Fibroblast of lung (primary cell): ENCODE measurements around the gene DPYD. TPM values are rescaled to one million over a fixed set of nuclear protein-coding genes. Genes with fewer than 3 reads are reported as not detected.
A peak's percentile ranks its signal among the peaks of the same experiment; 100 is the strongest.

Source experiments
- DNase-seq, 2 donors: peaks; one replicate each; pipeline versions ENCODE4 v3.0.0 to v3.0.0-alpha.2; 2010; ENCODE audit warnings: low read depth in 2 of 2
- H2AFZ ChIP-seq: 2 replicates; pipeline ENCODE4 v1.5.1; 2012; ENCODE audit warnings: low read length, control low read depth, inconsistent platforms
- H3K27ac ChIP-seq: 2 replicates; pipeline ENCODE4 v1.5.1; 2011; ENCODE audit warnings: low read length, control low read depth; ENCODE audit not compliant: insufficient read depth
- H3K27me3 ChIP-seq: 2 replicates; pipeline ENCODE4 v1.5.1; 2011; ENCODE audit warnings: mild to moderate bottlenecking, low read length; ENCODE audit not compliant: control insufficient read depth, insufficient read depth
- H3K36me3 ChIP-seq: 2 replicates; pipeline ENCODE4 v1.5.1; 2011; ENCODE audit warnings: low read length; ENCODE audit not compliant: control insufficient read depth, insufficient read depth
- H3K4me1 ChIP-seq: 2 replicates; pipeline ENCODE4 v1.5.1; 2011; ENCODE audit warnings: low read length; ENCODE audit not compliant: control insufficient read depth, insufficient read depth; ENCODE audit errors: extremely low read depth
- H3K4me2 ChIP-seq: 2 replicates; pipeline ENCODE4 v1.5.1; 2011; ENCODE audit warnings: low read length, control low read depth; ENCODE audit not compliant: insufficient read depth; ENCODE audit errors: extremely low read depth
- H3K4me3 ChIP-seq, 4 experiments: fragments of 200-600 bp in 1 of 4; sonication (generic) in 1 of 4; replicated peaks in 1 of 4; 2 replicates each; pipeline ENCODE4 v1.5.1; 2011 to 2016; ENCODE audit warnings: low read length in 4 of 4, low read depth in 3 of 4, mild to moderate bottlenecking in 3 of 4, control low read depth in 2 of 4, inconsistent platforms in 1 of 4, mixed read lengths in 1 of 4; ENCODE audit not compliant: insufficient read depth in 1 of 4; ENCODE audit errors: control extremely low read depth in 1 of 4
- H3K79me2 ChIP-seq: 2 replicates; pipeline ENCODE4 v1.5.1; 2012; ENCODE audit warnings: mild to moderate bottlenecking, low read length, inconsistent platforms; ENCODE audit not compliant: control insufficient read depth, insufficient read depth
- H3K9ac ChIP-seq: 2 replicates; pipeline ENCODE4 v1.5.1; 2011; ENCODE audit warnings: mild to moderate bottlenecking, low read length, control low read depth; ENCODE audit not compliant: insufficient read depth
- H3K9me3 ChIP-seq: 2 replicates; pipeline ENCODE4 v1.5.1; 2012; ENCODE audit warnings: low read depth, low read length; ENCODE audit not compliant: control insufficient read depth, insufficient read depth
- H4K20me1 ChIP-seq: 2 replicates; pipeline ENCODE4 v1.5.1; 2011; ENCODE audit warnings: low read length; ENCODE audit not compliant: control insufficient read depth, insufficient read depth; ENCODE audit errors: extremely low read depth
- CTCF ChIP-seq, 2 donors: IDR thresholded peaks in 1 of 2; conservative IDR thresholded peaks in 1 of 2; 1 replicate in 1 of 2; 2 replicates in 1 of 2; pipeline ENCODE4 v1.5.1; 2011 to 2012; ENCODE audit warnings: low read length in 2 of 2, control low read depth in 1 of 2, inconsistent platforms in 1 of 2, low read depth in 1 of 2, mild to moderate bottlenecking in 1 of 2
- EZH2 ChIP-seq: IDR thresholded peaks from 2 replicates; pipeline ENCODE4 v1.5.1; 2012; ENCODE audit warnings: low read length, control low read depth, mild to moderate bottlenecking; ENCODE audit errors: missing control alignments
- polyA plus RNA-seq, 2 donors: library from polyadenylated mRNA; depleted of rRNA in 1 of 2; stranded (reverse) in 1 of 2; unstranded in 1 of 2; fragments of >200 nt; gene quantifications; 2 replicates each; pipeline ENCODE4 v1.2.1, GENCODE V29; 2011 to 2012; ENCODE audit warnings: missing spikeins in 1 of 2
- total RNA-seq: library from RNA; depleted of rRNA; stranded (reverse); fragments of >200 nt; gene quantifications from 2 replicates; pipeline ENCODE4 v1.2.1, GENCODE V29; 2014

DPYD gene
- total and polyA plus RNA-seq, 2 donors (not counting 1 experiment from before 2014, with no cell fraction given) = 32.0 to 63.1 TPM

DNA sequence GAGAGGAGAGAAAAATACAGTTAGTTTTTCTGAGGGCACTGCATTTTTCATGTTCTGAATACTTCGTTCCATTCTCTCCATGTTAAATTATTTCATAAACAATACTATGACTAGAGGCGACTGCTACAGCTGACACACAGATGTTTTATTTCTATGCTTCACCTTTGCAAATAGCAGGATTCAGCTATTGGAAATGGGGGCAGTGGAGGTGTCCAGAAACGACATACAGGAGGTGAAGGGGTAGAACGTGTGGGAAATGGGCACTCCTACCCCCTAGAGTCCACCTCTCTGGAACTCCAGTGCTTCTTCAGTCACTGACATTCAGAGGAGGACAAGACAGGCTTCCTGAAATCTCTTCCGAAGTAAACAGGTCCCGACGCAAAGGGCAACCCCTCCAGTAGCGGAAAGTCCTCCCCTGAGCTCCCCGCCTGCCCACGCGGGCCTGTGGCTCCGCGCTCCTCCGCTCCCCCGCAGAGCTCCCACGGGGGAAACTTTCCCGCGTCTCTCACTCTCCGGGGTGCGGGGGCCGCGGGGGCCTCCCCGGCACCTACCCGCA is 480 bp downstream of the DPYD start:
- Histone ChIP-seq H3K9ac (peak overlapping the region; percentile 81), H3K4me1 (peaks cover 5% of the 10 kb centered on the region), H3K36me3 (no peaks in the 10 kb centered on the region), H3K4me3 (peak overlapping the region; percentile 74 to 98 (median 79)), H3K4me2 (peak overlapping the region; percentile 59), H3K27me3 (no peaks in the 10 kb centered on the region), H2AFZ (peak overlapping the region; percentile 89), H4K20me1 (no peaks in the 10 kb centered on the region), H3K27ac (peak overlapping the region; percentile 86), H3K79me2 (peaks cover 45% of the 10 kb centered on the region), H3K9me3 (no peaks in the 10 kb centered on the region)
- peak; percentile 32 to 44 for DNase-seq
- TF ChIP-seq EZH2 = no peak
- no peak for TF ChIP-seq CTCF (conservative IDR thresholded peaks at IDR 0.05 in 1 of 2, IDR thresholded peaks at IDR 0.05 in 1 of 2; ENCODE audit: low read depth in 1 of 2, low read length in 2 of 2)

GRCh38 chr1:97919585-97920261 is 1.1 kb downstream of the DPYD start:
- no peaks in the 10 kb centered on the region for H4K20me1 ChIP-seq
- H3K4me3 ChIP-seq = peak overlapping the region; percentile 74 to 98 (median 79)
- H3K27me3 ChIP-seq = no peaks in the 10 kb centered on the region
- peak overlapping the region; percentile 59 for H3K4me2 ChIP-seq
- H3K4me1 ChIP-seq = peaks cover 5% of the 10 kb centered on the region
- peak; percentile 33 to 75 for DNase-seq
- peaks cover 50% of the 10 kb centered on the region for H3K79me2 ChIP-seq
- no peak for TF ChIP-seq CTCF (conservative IDR thresholded peaks at IDR 0.05 in 1 of 2, IDR thresholded peaks at IDR 0.05 in 1 of 2; ENCODE audit: low read depth in 1 of 2, low read length in 2 of 2)
- no peak for TF ChIP-seq EZH2
- H3K36me3 ChIP-seq = no peaks in the 10 kb centered on the region
- H3K9me3 ChIP-seq = no peaks in the 10 kb centered on the region
- H2AFZ ChIP-seq = peak overlapping the region; percentile 21
- H3K9ac ChIP-seq = peak overlapping the region; percentile 81
- peak overlapping the region; percentile 86 for H3K27ac ChIP-seq

- Histone ChIP-seq H3K9me3 (no peaks in the 10 kb centered on the region), H3K9ac (no peak overlapping the region), H3K4me3 (peak overlapping the region; percentile 74 to 98 (median 79)), H3K79me2 (peaks cover 53% of the 10 kb centered on the region), H4K20me1 (no peaks in the 10 kb centered on the region), H3K4me1 (peaks cover 5% of the 10 kb centered on the region), H3K27ac (no peak overlapping the region), H2AFZ (no peak overlapping the region), H3K36me3 (no peaks in the 10 kb centered on the region), H3K4me2 (peak overlapping the region; percentile 55), H3K27me3 (no peaks in the 10 kb centered on the region)
- TF ChIP-seq EZH2 (no peak), CTCF (conservative IDR thresholded peaks at IDR 0.05 in 1 of 2, IDR thresholded peaks at IDR 0.05 in 1 of 2; ENCODE audit: low read depth in 1 of 2, low read length in 2 of 2) (no peak)
- DNase-seq = no peak
These were observed 1.9 kb downstream of the DPYD start for GRCh38 chr1:97918961-97919360.
